CD14-positive monocyte (primary cell): Measurements from ENCODE around the gene MYO5B. TPM values are rescaled to one million over a fixed set of nuclear protein-coding genes. Genes with fewer than 3 reads are reported as not detected.

Experiments
- DNase-seq, 3 donors: peaks; one replicate each; pipeline ENCODE4 v3.0.0-alpha.2; 2011 to 2022
- H2AFZ ChIP-seq: 2 replicates; pipeline ENCODE4 v1.6.0; 2012; ENCODE audit warnings: mild to moderate bottlenecking, low read depth, low read length, inconsistent platforms; ENCODE audit not compliant: insufficient read depth, poor library complexity, severe bottlenecking
- H3K27ac ChIP-seq, 2 donors: 1 replicate in 1 of 2; 2 replicates in 1 of 2; pipeline ENCODE4 v1.5.1; 2012 to 2013; ENCODE audit warnings: low read length in 2 of 2, control low read depth in 1 of 2, inconsistent platforms in 1 of 2, low read depth in 1 of 2, mild to moderate bottlenecking in 1 of 2
- H3K27me3 ChIP-seq, 2 donors: one replicate each; pipeline versions ENCODE4 v1.6.0 to v1.6.1; 2011 to 2013; ENCODE audit warnings: low read length in 2 of 2; ENCODE audit not compliant: control insufficient read depth in 2 of 2, insufficient read depth in 2 of 2
- H3K36me3 ChIP-seq, 2 donors: replicated peaks in 1 of 2; 1 replicate in 1 of 2; 2 replicates in 1 of 2; pipeline versions ENCODE4 v1.5.1 to v1.6.1; 2012 to 2013; ENCODE audit warnings: low read length in 2 of 2, control low read depth in 1 of 2, inconsistent platforms in 1 of 2, mild to moderate bottlenecking in 1 of 2; ENCODE audit not compliant: insufficient read depth in 2 of 2, control insufficient read depth in 1 of 2
- H3K4me1 ChIP-seq, 2 donors: 1 replicate in 1 of 2; 2 replicates in 1 of 2; pipeline versions ENCODE4 v1.5.1 to v1.6.1; 2012 to 2013; ENCODE audit warnings: low read length in 2 of 2, control low read depth in 1 of 2, inconsistent platforms in 1 of 2, mild to moderate bottlenecking in 1 of 2, moderate library complexity in 1 of 2; ENCODE audit not compliant: insufficient read depth in 2 of 2, control insufficient read depth in 1 of 2
- H3K4me2 ChIP-seq: replicated peaks from 2 replicates; pipeline ENCODE3; 2012; ENCODE audit warnings: low read length, moderate library complexity, mild to moderate bottlenecking; ENCODE audit not compliant: poor library complexity, severe bottlenecking; ENCODE audit errors: extremely low read depth
- H3K4me3 ChIP-seq, 3 experiments: fragments of 200-600 bp in 1 of 3; sonication (generic) in 1 of 3; replicated peaks in 1 of 3; 1 replicate in 2 of 3; 2 replicates in 1 of 3; pipeline ENCODE4 v1.5.1; 2011 to 2013; ENCODE audit warnings: low read length in 3 of 3, mild to moderate bottlenecking in 3 of 3, control low read depth in 2 of 3, low read depth in 2 of 3, inconsistent platforms in 1 of 3, moderate library complexity in 1 of 3
- H3K79me2 ChIP-seq: 2 replicates; pipeline ENCODE4 v1.6.0; 2012; ENCODE audit warnings: mild to moderate bottlenecking, control low read depth, inconsistent platforms, low read length, moderate library complexity; ENCODE audit not compliant: insufficient read depth
- H3K9ac ChIP-seq: 2 replicates; pipeline ENCODE4 v1.6.0; 2017; ENCODE audit warnings: low read length, mild to moderate bottlenecking; ENCODE audit not compliant: insufficient read depth, poor library complexity, severe bottlenecking
- H3K9me3 ChIP-seq, 2 donors: replicated peaks in 1 of 2; 1 replicate in 1 of 2; 2 replicates in 1 of 2; pipeline versions ENCODE4 v1.5.1 to v1.6.1; 2012 to 2013; ENCODE audit warnings: low read length in 2 of 2, control low read depth in 1 of 2; ENCODE audit not compliant: control insufficient read depth in 1 of 2, insufficient read depth in 1 of 2
- H4K20me1 ChIP-seq: 2 replicates; pipeline ENCODE4 v1.6.0; 2012; ENCODE audit warnings: mild to moderate bottlenecking, low read length, control low read depth, moderate library complexity; ENCODE audit not compliant: insufficient read depth
- H3K27ac Mint-ChIP-seq, 7 donors: one replicate each; pipeline ENCODE4 v1.8.0; 2020; ENCODE audit warnings: mild to moderate bottlenecking in 7 of 7, mixed read lengths in 7 of 7, moderate library complexity in 6 of 7, inconsistent platforms in 2 of 7
- H3K27me3 Mint-ChIP-seq, 3 donors: one replicate each; pipeline ENCODE4 v1.8.0; 2021 to 2022; ENCODE audit warnings: low read depth in 3 of 3, mild to moderate bottlenecking in 3 of 3, mixed read lengths in 3 of 3, moderate library complexity in 3 of 3, inconsistent platforms in 1 of 3
- H3K36me3 Mint-ChIP-seq, 2 donors: one replicate each; pipeline ENCODE4 v1.8.0; 2020; ENCODE audit warnings: mixed read lengths in 2 of 2, inconsistent platforms in 1 of 2, mild to moderate bottlenecking in 1 of 2
- H3K4me1 Mint-ChIP-seq: one replicate; pipeline ENCODE4 v1.8.0; 2020; ENCODE audit warnings: mild to moderate bottlenecking, mixed read lengths
- H3K4me3 Mint-ChIP-seq, 2 donors: one replicate each; pipeline ENCODE4 v1.8.0; 2020; ENCODE audit warnings: mild to moderate bottlenecking in 2 of 2, mixed read lengths in 2 of 2, moderate library complexity in 1 of 2
- H3K9me3 Mint-ChIP-seq, 7 donors: one replicate each; pipeline ENCODE4 v1.8.0; 2020 to 2022; ENCODE audit warnings: mixed read lengths in 7 of 7, mild to moderate bottlenecking in 6 of 7, moderate library complexity in 6 of 7, inconsistent platforms in 2 of 7
- CTCF ChIP-seq: fragments of 200-600 bp; IDR thresholded peaks from one replicate; pipeline ENCODE4 v1.8.0; 2022; ENCODE audit warnings: antibody characterized with exemption, mild to moderate bottlenecking
- WGBS: methylation state at CpG from one replicate; pipeline ENCODE4 v1.1.5; 2013; ENCODE audit warnings: missing lambda C conversion rate; ENCODE audit not compliant: insufficient coverage; 5-methylcytosine and 5-hydroxymethylcytosine counted together
- intact Hi-C, 2 donors: fragments of 100-400 bp; cut with micrococcal nuclease; formaldehyde crosslinking; loops; one replicate each; pipeline versions ENCODE4 v1.15.0 to v1.15.1; 2023
- polyA plus RNA-seq, 3 donors: library from polyadenylated mRNA; depleted of rRNA in 1 of 3; unstranded in 2 of 3; stranded (reverse) in 1 of 3; fragments of 300-500 nt in 2 of 3; fragments of >200 nt in 1 of 3; fragmentation: Illumina TruSeq in 2 of 3; gene quantifications; 1 replicate in 2 of 3; 2 replicates in 1 of 3; pipeline ENCODE4 v1.2.3, GENCODE V29; 2012 to 2021

Gene MYO5B
- polyA plus RNA-seq, 3 donors: 0.04 TPM; not detected in 2

DNA sequence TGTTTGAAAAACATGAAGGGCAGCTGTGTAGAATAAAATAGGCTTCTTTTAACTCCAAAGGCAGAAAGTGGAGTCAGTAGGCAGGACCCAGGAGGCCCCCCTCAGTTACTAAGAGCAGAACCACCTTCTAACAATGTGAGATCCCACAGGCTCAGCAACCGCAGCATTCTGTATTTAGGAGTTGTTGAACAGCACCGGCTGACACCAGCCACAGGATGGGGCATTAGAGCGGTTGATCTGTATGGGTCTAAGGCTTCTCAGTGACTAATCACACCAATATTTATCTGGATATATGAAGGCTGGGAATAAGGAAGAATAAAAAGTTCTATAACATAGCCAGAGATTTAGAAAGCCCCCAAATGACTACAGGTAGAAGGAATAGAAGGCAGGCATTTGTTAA is 51.7 kb downstream of the MYO5B start:
- Mint-ChIP-seq H3K4me1 (no peaks in the 10 kb centered on the region), H3K4me3 (no peak overlapping the region), H3K9me3 (peaks cover 2 to 8% (median 6%) of the 10 kb centered on the region in 7 donors), H3K27ac (no peak overlapping the region), H3K36me3 (no peaks in the 10 kb centered on the region), H3K27me3 (peaks cover 0 to 7% (median 0%) of the 10 kb centered on the region in 3 donors)
- Histone ChIP-seq H3K4me1 (no peaks in the 10 kb centered on the region), H3K4me2 (no peak overlapping the region), H3K4me3 (no peak overlapping the region), H3K9ac (no peak overlapping the region), H3K36me3 (no peaks in the 10 kb centered on the region), H3K27me3 (no peaks in the 10 kb centered on the region), H4K20me1 (no peaks in the 10 kb centered on the region), H3K9me3 (no peaks in the 10 kb centered on the region), H2AFZ (no peak overlapping the region), H3K27ac (no peak overlapping the region), H3K79me2 (no peaks in the 10 kb centered on the region)
- no peak for DNase-seq
- no CpG with 5 or more reads among the region's 3 CpGs for WGBS
- intact Hi-C loops: no loop called here
- no peak for TF ChIP-seq CTCF

DNA sequence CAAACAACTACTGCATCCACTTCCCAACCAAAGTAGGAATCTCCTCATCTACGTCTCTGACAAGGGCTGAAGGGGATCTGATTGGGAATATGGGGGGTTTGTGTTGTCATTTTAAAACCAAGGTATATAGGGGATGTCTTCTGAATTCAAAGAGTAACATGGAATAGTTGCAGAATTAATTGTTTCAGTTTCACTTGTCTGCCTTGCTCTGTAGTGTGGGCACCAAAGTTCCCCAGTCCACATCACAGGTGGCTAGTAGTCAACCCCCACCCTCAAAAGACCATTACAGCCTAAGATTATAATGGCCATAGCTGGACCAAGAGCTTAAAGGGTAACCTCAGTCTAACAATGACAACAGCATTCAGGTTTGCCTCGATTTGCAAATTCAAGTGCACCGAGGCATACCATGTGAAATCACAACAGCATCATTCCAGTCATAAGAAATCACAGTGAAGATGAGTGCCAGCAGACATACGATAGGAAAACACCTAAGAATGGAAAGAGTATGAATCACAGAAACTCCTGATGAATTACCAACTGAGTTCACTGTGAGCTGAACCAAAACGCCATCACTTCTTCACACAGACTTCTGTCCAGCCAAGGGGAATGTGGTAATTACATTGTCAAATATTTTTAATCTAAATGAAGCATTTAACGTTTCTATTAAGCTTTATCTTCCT is 52.4 kb downstream of the MYO5B start:
- Histone ChIP-seq H3K27ac (no peak overlapping the region), H3K9me3 (no peaks in the 10 kb centered on the region), H3K4me2 (no peak overlapping the region), H3K9ac (no peak overlapping the region), H2AFZ (no peak overlapping the region), H3K4me3 (no peak overlapping the region), H4K20me1 (no peaks in the 10 kb centered on the region), H3K79me2 (no peaks in the 10 kb centered on the region), H3K4me1 (no peaks in the 10 kb centered on the region), H3K27me3 (no peaks in the 10 kb centered on the region), H3K36me3 (no peaks in the 10 kb centered on the region)
- WGBS: 100% methylated on average over 1 of the region's 6 CpGs
- no peak overlapping the region for H3K4me3 Mint-ChIP-seq
- peaks cover 0 to 7% (median 0%) of the 10 kb centered on the region in 3 donors for H3K27me3 Mint-ChIP-seq
- no peaks in the 10 kb centered on the region for H3K4me1 Mint-ChIP-seq
- H3K36me3 Mint-ChIP-seq: no peaks in the 10 kb centered on the region
- intact Hi-C loops: no loop called here
- H3K27ac Mint-ChIP-seq: no peak overlapping the region
- TF ChIP-seq CTCF: no peak
- H3K9me3 Mint-ChIP-seq: peaks cover 2 to 7% (median 6%) of the 10 kb centered on the region in 7 donors
- no peak for DNase-seq
